SK-N-SH (cell line): ENCODE results near the gene CCDC30. TPM values are rescaled to one million over a fixed set of nuclear protein-coding genes. Genes with fewer than 3 reads are reported as not detected.
"Not testable (repeated sequence)": the region's sequence is repeated elsewhere in the genome, so short reads cannot be mapped to it uniquely, and the experiment has no call there.

Source experiments
- CTCF ChIA-PET: fragments of 300-600, 350-600 bp; formaldehyde crosslinking; extraction: SDS; loops from one replicate; lab custom pipeline; 2021; lab: Yijun Ruan, JAX
- POLR2A ChIA-PET: fragments of 350-600 bp; sonication (Branson Sonifier 250); formaldehyde crosslinking; extraction: SDS; loops from one replicate; lab custom pipeline; 2020; ENCODE audit warnings: antibody characterized with exemption, inconsistent platforms; lab: Yijun Ruan, JAX
- DNase-seq: peaks from one replicate; pipeline ENCODE4 v3.0.0; 2012
- H2AFZ ChIP-seq: fragments of 200-600 bp; sonication (generic); 2 replicates; pipeline ENCODE4 v1.8.1; 2016; ENCODE audit warnings: antibody characterized with exemption, mild to moderate bottlenecking, low read depth
- H3F3A ChIP-seq: fragments of 200-600 bp; sonication (generic); replicated peaks from 2 replicates; pipeline ENCODE3; 2016; ENCODE audit warnings: antibody characterized with exemption, mild to moderate bottlenecking; ENCODE audit not compliant: insufficient read depth
- H3K27ac ChIP-seq, 2 experiments: fragments of 200-500 bp in 1 of 2; fragments of 200-600 bp in 1 of 2; sonication (Bioruptor generic) in 1 of 2; sonication (generic), shearing (Covaris generic) in 1 of 2; 2 replicates each; pipeline versions ENCODE4 v1.5.1 to v1.6.1; 2014 to 2016; ENCODE audit warnings: low read depth in 2 of 2, inconsistent platforms in 1 of 2, low read length in 1 of 2, mild to moderate bottlenecking in 1 of 2, mixed read lengths in 1 of 2
- H3K27me3 ChIP-seq: fragments of 200-600 bp; sonication (generic), shearing (Covaris generic); 2 replicates; pipeline ENCODE4 v1.6.1; 2016; ENCODE audit warnings: mixed run types; ENCODE audit not compliant: insufficient read depth
- H3K36me3 ChIP-seq, 2 experiments: fragments of 200-500 bp in 1 of 2; fragments of 200-600 bp in 1 of 2; sonication (Bioruptor generic) in 1 of 2; sonication (generic) in 1 of 2; replicated peaks in 1 of 2; 2 replicates each; pipeline versions ENCODE3 to v1.5.1; 2014 to 2016; ENCODE audit warnings: low read length in 1 of 2, mild to moderate bottlenecking in 1 of 2; ENCODE audit not compliant: insufficient read depth in 2 of 2, control insufficient read depth in 1 of 2
- H3K4me1 ChIP-seq, 2 experiments: fragments of 200-500 bp in 1 of 2; fragments of 200-600 bp in 1 of 2; sonication (Bioruptor generic) in 1 of 2; sonication (generic), shearing (Covaris generic) in 1 of 2; 2 replicates each; pipeline versions ENCODE4 v1.5.1 to v1.6.1; 2014 to 2016; ENCODE audit warnings: low read depth in 1 of 2, low read length in 1 of 2, mixed run types in 1 of 2; ENCODE audit not compliant: insufficient read depth in 2 of 2, control insufficient read depth in 1 of 2
- H3K4me2 ChIP-seq: fragments of 200-600 bp; sonication (generic), shearing (Covaris generic); 2 replicates; pipeline ENCODE4 v1.6.1; 2017; ENCODE audit warnings: mixed run types
- H3K4me3 ChIP-seq, 2 experiments: fragments of 200-500 bp in 1 of 2; fragments of 200-600 bp in 1 of 2; sonication (Bioruptor generic) in 1 of 2; sonication (generic), shearing (Covaris generic) in 1 of 2; 2 replicates each; pipeline versions ENCODE4 v1.5.1 to v1.8.1; 2014 to 2016; ENCODE audit warnings: low read depth in 2 of 2, inconsistent platforms in 1 of 2, low read length in 1 of 2, mild to moderate bottlenecking in 1 of 2, mixed read lengths in 1 of 2, moderate library complexity in 1 of 2
- H3K79me2 ChIP-seq: fragments of 200-600 bp; sonication (generic); 2 replicates; pipeline ENCODE4 v1.8.1; 2017; ENCODE audit warnings: mild to moderate bottlenecking; ENCODE audit not compliant: insufficient read depth
- H3K9ac ChIP-seq: fragments of 200-600 bp; sonication (generic); 2 replicates; pipeline ENCODE4 v1.6.1; 2017; ENCODE audit warnings: mixed run types
- H3K9me2 ChIP-seq: fragments of 200-600 bp; sonication (generic); 2 replicates; pipeline ENCODE4 v1.6.1; 2017; ENCODE audit warnings: mixed run types
- H3K9me3 ChIP-seq: fragments of 200-600 bp; sonication (generic); 2 replicates; pipeline ENCODE4 v1.6.1; 2017; ENCODE audit warnings: mixed run types, mild to moderate bottlenecking, moderate library complexity
- H4K20me1 ChIP-seq: fragments of 200-600 bp; sonication (generic); 2 replicates; pipeline ENCODE4 v1.6.1; 2017; ENCODE audit warnings: mild to moderate bottlenecking, mixed run types; ENCODE audit not compliant: insufficient read depth
- EZH2phosphoT487 ChIP-seq: fragments of 200-600 bp; sonication (generic); IDR thresholded peaks from 2 replicates; pipeline ENCODE4 v1.6.1; 2017; ENCODE audit warnings: low read depth, mixed run types, mild to moderate bottlenecking, antibody characterized with exemption, moderate library complexity, borderline replicate concordance
- FOSL2 ChIP-seq: IDR thresholded peaks from 2 replicates; pipeline ENCODE4 v1.4.0; 2012; ENCODE audit warnings: low read depth, mild to moderate bottlenecking, moderate library complexity, borderline replicate concordance
- FOXJ3 ChIP-seq: sonication (generic); formaldehyde crosslinking; IDR thresholded peaks from 2 replicates; pipeline ENCODE4 v1.5.1; 2020; ENCODE audit warnings: mild to moderate bottlenecking, missing genetic modification reagents
- GATA2 ChIP-seq: sonication (generic); formaldehyde crosslinking; IDR thresholded peaks from 2 replicates; pipeline ENCODE4 v1.5.0; 2020; ENCODE audit warnings: mild to moderate bottlenecking, missing genetic modification reagents
- JUND ChIP-seq: IDR thresholded peaks from 2 replicates; pipeline ENCODE4 v1.4.0; 2012
- NFIC ChIP-seq: IDR thresholded peaks from 2 replicates; pipeline ENCODE4 v1.4.0; 2012; ENCODE audit warnings: borderline replicate concordance
- POLR2AphosphoS5 ChIP-seq: IDR thresholded peaks from 2 replicates; pipeline ENCODE4 v1.6.1; 2012; ENCODE audit warnings: low read depth, low read length
- REST ChIP-seq: IDR thresholded peaks from 2 replicates; pipeline ENCODE4 v1.6.1; 2012; ENCODE audit warnings: mild to moderate bottlenecking, low read depth, low read length, moderate library complexity
- RFX5 ChIP-seq: IDR thresholded peaks from 2 replicates; pipeline ENCODE4 v1.6.1; 2012; ENCODE audit warnings: mild to moderate bottlenecking, improper control_type of control experiment, low read length
- SMC3 ChIP-seq: IDR thresholded peaks from 2 replicates; pipeline ENCODE4 v1.6.1; 2012; ENCODE audit warnings: low read depth, low read length, improper control_type of control experiment
- TAF1 ChIP-seq: IDR thresholded peaks from 2 replicates; pipeline ENCODE4 v1.6.1; 2012; ENCODE audit warnings: low read depth, mild to moderate bottlenecking, low read length, moderate library complexity, borderline replicate concordance
- TCF12 ChIP-seq: IDR thresholded peaks from 2 replicates; pipeline ENCODE4 v1.4.0; 2012
- YY1 ChIP-seq: IDR thresholded peaks from 2 replicates; pipeline ENCODE4 v1.4.0; 2012; ENCODE audit warnings: low read depth, mild to moderate bottlenecking
- WGBS: methylation state at CpG from one replicate; pipeline ENCODE4 v1.1.6; 2017; ENCODE audit warnings: low lambda C conversion rate; 5-methylcytosine and 5-hydroxymethylcytosine counted together
- polyA plus RNA-seq, 3 experiments: library from polyadenylated mRNA; depleted of rRNA; stranded (reverse); fragments of >200 nt; gene quantifications; 2 replicates each; pipeline ENCODE4 v1.2.3, GENCODE V29; 2012
- TF ChIP-seq, protein P1 (sequence below): fragments of 150-350 bp; IDR thresholded peaks from 2 replicates; pipeline ENCODE4 v1.6.1; 2016; ENCODE audit warnings: mild to moderate bottlenecking, low read depth, low read length
- TF ChIP-seq, protein P2 (sequence below): fragments of 200-600 bp; sonication (generic); IDR thresholded peaks from 2 replicates; pipeline ENCODE4 v1.6.1; 2017; ENCODE audit warnings: antibody characterized with exemption, mild to moderate bottlenecking, moderate library complexity

CCDC30 gene
- polyA plus RNA-seq, 1 of the 3 experiments (the other 2 are of a cell fraction), result 0.94 TPM

GRCh38 chr1:42618866-42619265, 155.8 kb downstream of the CCDC30 start:
- no peak overlapping the region for H3K27ac ChIP-seq
- no peaks in the 10 kb centered on the region for H4K20me1 ChIP-seq
- H3K36me3 ChIP-seq, result no peaks in the 10 kb centered on the region
- H3K79me2 ChIP-seq, result no peaks in the 10 kb centered on the region
- TF ChIP-seq FOSL2, result no peak
- H3F3A ChIP-seq, result no peaks in the 10 kb centered on the region
- CTCF ChIA-PET, result interaction anchor here (0.6 kb wide), 1 partner anchor 159 kb away, joined by 3 read pairs; no protein-coding TSS in a partner anchor
- H3K4me3 ChIP-seq, result no peak overlapping the region
- H3K9ac ChIP-seq, result no peak overlapping the region
- no peaks in the 10 kb centered on the region for H3K9me2 ChIP-seq
- no peaks in the 10 kb centered on the region for H3K4me1 ChIP-seq
- no peak for DNase-seq
- no peak overlapping the region for H2AFZ ChIP-seq
- no peak overlapping the region for H3K4me2 ChIP-seq
- H3K27me3 ChIP-seq, result no peaks in the 10 kb centered on the region
- 29% methylated on average over 2 of the region's 2 CpGs for WGBS
- H3K9me3 ChIP-seq, result no peaks in the 10 kb centered on the region
- POLR2A ChIA-PET, result no interaction called here

DNA sequence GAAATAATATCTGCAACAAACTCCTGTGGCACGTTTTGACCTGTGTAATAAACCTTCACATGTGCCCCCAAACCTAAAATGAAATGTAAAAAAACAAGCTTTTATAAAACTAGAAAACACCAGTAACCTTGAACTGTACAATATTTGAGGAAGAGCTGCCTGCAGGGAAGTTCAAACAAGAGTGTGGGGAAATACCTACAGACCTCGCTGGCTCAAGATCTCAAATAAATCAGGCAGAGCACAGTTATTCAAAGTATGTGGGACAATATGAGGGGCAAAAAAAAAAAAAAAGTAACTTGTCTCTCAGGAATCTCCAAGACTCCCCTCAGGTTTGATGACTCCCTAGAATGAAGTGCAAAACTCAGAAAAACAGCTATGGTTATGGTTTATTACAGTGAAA, 157.2 kb downstream of the CCDC30 start:
- H3K9ac ChIP-seq, result no peak overlapping the region
- no peaks in the 10 kb centered on the region for H4K20me1 ChIP-seq
- H3K36me3 ChIP-seq, result no peaks in the 10 kb centered on the region
- H3K79me2 ChIP-seq, result no peaks in the 10 kb centered on the region
- no peaks in the 10 kb centered on the region for H3K9me2 ChIP-seq
- H3K4me2 ChIP-seq, result no peak overlapping the region
- CTCF ChIA-PET, result interaction anchor here (1.2 to 1.4 kb wide), 2 partner anchors 12 to 42 kb away, joined by 3 to 4 read pairs; no protein-coding TSS in a partner anchor
- no peaks in the 10 kb centered on the region for H3K27me3 ChIP-seq
- H3F3A ChIP-seq, result no peaks in the 10 kb centered on the region
- no peak for TF ChIP-seq RFX5
- TF ChIP-seq REST, result no peak
- TF ChIP-seq JUND, result no peak
- TF ChIP-seq, protein P1, sequence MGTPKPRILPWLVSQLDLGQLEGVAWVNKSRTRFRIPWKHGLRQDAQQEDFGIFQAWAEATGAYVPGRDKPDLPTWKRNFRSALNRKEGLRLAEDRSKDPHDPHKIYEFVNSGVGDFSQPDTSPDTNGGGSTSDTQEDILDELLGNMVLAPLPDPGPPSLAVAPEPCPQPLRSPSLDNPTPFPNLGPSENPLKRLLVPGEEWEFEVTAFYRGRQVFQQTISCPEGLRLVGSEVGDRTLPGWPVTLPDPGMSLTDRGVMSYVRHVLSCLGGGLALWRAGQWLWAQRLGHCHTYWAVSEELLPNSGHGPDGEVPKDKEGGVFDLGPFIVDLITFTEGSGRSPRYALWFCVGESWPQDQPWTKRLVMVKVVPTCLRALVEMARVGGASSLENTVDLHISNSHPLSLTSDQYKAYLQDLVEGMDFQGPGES, result no peak
- no peak for TF ChIP-seq SMC3
- TF ChIP-seq YY1, result no peak
- TF ChIP-seq EZH2phosphoT487, result no peak
- no peak for TF ChIP-seq NFIC
- no peak for TF ChIP-seq TCF12
- no peak for TF ChIP-seq TAF1
- TF ChIP-seq GATA2 (CRISPR knock-in tag), result no peak
- TF ChIP-seq, protein P2, sequence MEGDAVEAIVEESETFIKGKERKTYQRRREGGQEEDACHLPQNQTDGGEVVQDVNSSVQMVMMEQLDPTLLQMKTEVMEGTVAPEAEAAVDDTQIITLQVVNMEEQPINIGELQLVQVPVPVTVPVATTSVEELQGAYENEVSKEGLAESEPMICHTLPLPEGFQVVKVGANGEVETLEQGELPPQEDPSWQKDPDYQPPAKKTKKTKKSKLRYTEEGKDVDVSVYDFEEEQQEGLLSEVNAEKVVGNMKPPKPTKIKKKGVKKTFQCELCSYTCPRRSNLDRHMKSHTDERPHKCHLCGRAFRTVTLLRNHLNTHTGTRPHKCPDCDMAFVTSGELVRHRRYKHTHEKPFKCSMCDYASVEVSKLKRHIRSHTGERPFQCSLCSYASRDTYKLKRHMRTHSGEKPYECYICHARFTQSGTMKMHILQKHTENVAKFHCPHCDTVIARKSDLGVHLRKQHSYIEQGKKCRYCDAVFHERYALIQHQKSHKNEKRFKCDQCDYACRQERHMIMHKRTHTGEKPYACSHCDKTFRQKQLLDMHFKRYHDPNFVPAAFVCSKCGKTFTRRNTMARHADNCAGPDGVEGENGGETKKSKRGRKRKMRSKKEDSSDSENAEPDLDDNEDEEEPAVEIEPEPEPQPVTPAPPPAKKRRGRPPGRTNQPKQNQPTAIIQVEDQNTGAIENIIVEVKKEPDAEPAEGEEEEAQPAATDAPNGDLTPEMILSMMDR, result no peak
- TF ChIP-seq POLR2AphosphoS5, result no peak
- TF ChIP-seq FOXJ3 (CRISPR knock-in tag), result no peak
- TF ChIP-seq, all 33 proteins: peak for 0
- no peaks in the 10 kb centered on the region for H3K4me1 ChIP-seq
- H3K9me3 ChIP-seq, result no peaks in the 10 kb centered on the region
- POLR2A ChIA-PET, result no interaction called here
- H3K27ac ChIP-seq, result no peak overlapping the region
- no peak for DNase-seq
- no peak overlapping the region for H3K4me3 ChIP-seq
- WGBS, result 16% methylated on average over 2 of the region's 2 CpGs
- H2AFZ ChIP-seq, result no peak overlapping the region

- CTCF ChIA-PET, H4K20me1 ChIP-seq, H3K36me3 ChIP-seq, POLR2A ChIA-PET, H3K4me3 ChIP-seq, H3K9me2 ChIP-seq, H2AFZ ChIP-seq, H3K9ac ChIP-seq, DNase-seq, H3K4me1 ChIP-seq, H3K79me2 ChIP-seq, H3K4me2 ChIP-seq, H3K27ac ChIP-seq, H3K9me3 ChIP-seq, H3K27me3 ChIP-seq, H3F3A ChIP-seq: not testable (repeated sequence)
- WGBS, result 82% methylated on average over 4 of the region's 4 CpGs
Observed at GRCh38 chr1:42621180-42621579, 158.1 kb downstream of the CCDC30 start.
